B cell (primary cell): ENCODE data around the gene ZNF429. TPM values are rescaled to one million over a fixed set of nuclear protein-coding genes. Genes with fewer than 3 reads are reported as not detected.
A peak's percentile ranks its signal among the peaks of the same experiment; 100 is the strongest.

Experiments used
- ATAC-seq: fragments of 200-7000 bp; cut with Tn5 transposase; one replicate; pipeline ENCODE4 v1.10.0; 2021; ENCODE audit warnings: low read depth, mild to moderate bottlenecking, moderate number of reproducible peaks, moderate library complexity
- CTCF ChIA-PET: fragments of 350-600 bp; sonication (Branson Sonifier 250); formaldehyde crosslinking; loops from one replicate; lab custom pipeline; 2021; ENCODE audit warnings: antibody characterized with exemption, inconsistent platforms; lab: Charles Lee
- POLR2A ChIA-PET: fragments of 350-600 bp; sonication (Branson Sonifier 250); formaldehyde crosslinking; loops from one replicate; lab custom pipeline; 2021; ENCODE audit warnings: antibody characterized with exemption; lab: Charles Lee
- DNase-seq: peaks from one replicate; pipeline ENCODE4 v3.0.0; 2013
- H2AFZ ChIP-seq: 2 replicates; pipeline ENCODE4 v1.6.1; 2012; ENCODE audit warnings: mild to moderate bottlenecking, low read depth, low read length; ENCODE audit not compliant: insufficient read depth, poor library complexity, severe bottlenecking
- H3K27ac ChIP-seq, 2 donors: 1 replicate in 1 of 2; 2 replicates in 1 of 2; pipeline ENCODE4 v1.5.1; 2012 to 2013; ENCODE audit warnings: low read length in 2 of 2, mild to moderate bottlenecking in 2 of 2, moderate library complexity in 1 of 2
- H3K27me3 ChIP-seq, 4 experiments: fragments of 200-600 bp in 1 of 4; sonication (generic) in 1 of 4; replicated peaks in 1 of 4; 1 replicate in 2 of 4; 2 replicates in 2 of 4; pipeline versions ENCODE4 v1.6.1 to v1.7.0; 2013 to 2016; ENCODE audit warnings: low read length in 3 of 4, mild to moderate bottlenecking in 2 of 4, mixed read lengths in 1 of 4, moderate library complexity in 1 of 4; ENCODE audit not compliant: insufficient read depth in 4 of 4, control insufficient read depth in 3 of 4; ENCODE audit errors: control extremely low read depth in 1 of 4
- H3K36me3 ChIP-seq, 2 experiments: replicated peaks in 1 of 2; 1 replicate in 1 of 2; 2 replicates in 1 of 2; pipeline versions ENCODE4 v1.6.1 to v1.7.1; 2013; ENCODE audit warnings: low read length in 1 of 2; ENCODE audit not compliant: insufficient read depth in 2 of 2, control insufficient read depth in 1 of 2; ENCODE audit errors: control extremely low read depth in 1 of 2, extremely low read depth in 1 of 2
- H3K4me1 ChIP-seq, 2 donors: fragments of 200-600 bp in 1 of 2; sonication (generic) in 1 of 2; 1 replicate in 1 of 2; 2 replicates in 1 of 2; pipeline versions ENCODE4 v1.5.1 to v1.6.1; 2013 to 2017; ENCODE audit warnings: low read length in 2 of 2; ENCODE audit not compliant: control insufficient read depth in 2 of 2, insufficient read depth in 2 of 2
- H3K4me2 ChIP-seq: replicated peaks from 2 replicates; pipeline ENCODE3; 2012; ENCODE audit warnings: mild to moderate bottlenecking, low read depth, low read length; ENCODE audit not compliant: poor library complexity, severe bottlenecking
- H3K4me3 ChIP-seq, 5 experiments: fragments of 200-600 bp in 1 of 5; sonication (generic) in 1 of 5; 1 replicate in 3 of 5; 2 replicates in 2 of 5; pipeline versions ENCODE4 v1.5.1 to v1.7.0; 2011 to 2016; ENCODE audit warnings: low read length in 4 of 5, mild to moderate bottlenecking in 4 of 5, low read depth in 2 of 5, control low read depth in 1 of 5, moderate library complexity in 1 of 5; ENCODE audit not compliant: insufficient read depth in 1 of 5; ENCODE audit errors: control extremely low read depth in 1 of 5, extremely low read depth in 1 of 5
- H3K79me2 ChIP-seq: fragments of 200-600 bp; sonication (generic); one replicate; pipeline ENCODE4 v1.6.0; 2016; ENCODE audit warnings: low read length; ENCODE audit not compliant: control insufficient read depth, insufficient read depth
- H3K9ac ChIP-seq: fragments of 200-600 bp; sonication (generic); 2 replicates; pipeline ENCODE4 v1.6.1; 2017; ENCODE audit warnings: mild to moderate bottlenecking, low read length, moderate library complexity
- H3K9me3 ChIP-seq, 3 donors: one replicate each; pipeline versions ENCODE4 v1.6.1 to v1.7.1; 2013; ENCODE audit warnings: low read length in 2 of 3; ENCODE audit not compliant: control insufficient read depth in 2 of 3, insufficient read depth in 1 of 3; ENCODE audit errors: control extremely low read depth in 1 of 3
- H4K20me1 ChIP-seq: 2 replicates; pipeline ENCODE4 v1.6.0; 2012; ENCODE audit warnings: mild to moderate bottlenecking, low read length; ENCODE audit not compliant: insufficient read depth, control insufficient read depth, poor library complexity, severe bottlenecking
- H3K27ac Mint-ChIP-seq: one replicate; pipeline ENCODE4 v1.8.0; 2021; ENCODE audit warnings: mixed read lengths
- H3K27me3 Mint-ChIP-seq: one replicate; pipeline ENCODE4 v1.8.0; 2021; ENCODE audit warnings: mixed read lengths
- H3K4me1 Mint-ChIP-seq: one replicate; pipeline ENCODE4 v1.8.0; 2021; ENCODE audit warnings: mixed read lengths
- H3K4me3 Mint-ChIP-seq: one replicate; pipeline ENCODE4 v1.8.0; 2021; ENCODE audit warnings: mixed read lengths
- H3K9me3 Mint-ChIP-seq: one replicate; pipeline ENCODE4 v1.8.0; 2022; ENCODE audit warnings: mixed read lengths; ENCODE audit not compliant: insufficient read depth
- CTCF ChIP-seq: fragments of 200-600 bp; IDR thresholded peaks from one replicate; pipeline ENCODE4 v1.8.0; 2022; ENCODE audit warnings: antibody characterized with exemption, mild to moderate bottlenecking
- EZH2 ChIP-seq: IDR thresholded peaks from 2 replicates; pipeline ENCODE4 v1.6.1; 2012; ENCODE audit warnings: borderline replicate concordance, low read depth, mild to moderate bottlenecking, moderate library complexity, low read length; ENCODE audit not compliant: insufficient read depth, poor library complexity, severe bottlenecking
- WGBS: methylation state at CpG from one replicate; pipeline ENCODE4 v1.1.5; 2013; ENCODE audit warnings: missing lambda C conversion rate; ENCODE audit not compliant: insufficient coverage; 5-methylcytosine and 5-hydroxymethylcytosine counted together
- intact Hi-C: fragments of 100-400 bp; cut with micrococcal nuclease; formaldehyde crosslinking; loops from one replicate; pipeline ENCODE4 v1.10.0; 2022
- polyA plus RNA-seq: library from polyadenylated mRNA; depleted of rRNA; stranded (reverse); fragments of >200 nt; gene quantifications from 2 replicates; pipeline ENCODE4 v1.2.3, GENCODE V29; 2012
- total RNA-seq, 2 donors: library from RNA; stranded (reverse); fragments of 120-200 nt in 1 of 2; gene quantifications; 1 replicate in 1 of 2; 2 replicates in 1 of 2; pipeline versions ENCODE4 v1.2.3 to v1.2.4, GENCODE V29; 2013 to 2022

Gene ZNF429
- total and polyA plus RNA-seq, 2 donors (not counting 1 experiment from before 2014, with no cell fraction given): 15.8 to 23.2 TPM

DNA sequence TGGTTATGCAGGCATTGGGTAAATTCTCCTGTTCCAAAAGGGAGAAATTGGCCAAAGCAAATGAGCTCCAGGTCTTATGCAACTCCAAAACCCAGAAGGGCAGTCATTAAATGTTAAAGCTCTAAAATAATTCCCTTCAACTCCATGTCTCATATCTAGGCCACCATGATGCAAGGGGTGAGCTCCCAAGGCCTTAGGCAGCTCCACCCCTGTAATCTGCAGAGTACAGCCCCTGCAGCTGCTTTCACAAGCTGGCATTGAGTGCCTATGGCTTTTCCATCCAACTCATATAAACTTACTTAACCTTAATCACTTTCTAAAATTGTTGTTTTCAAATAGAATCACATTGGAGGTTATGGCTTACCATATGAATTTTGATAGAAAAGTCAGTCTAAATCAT lies 44.7 kb upstream of the ZNF429 start:
- no peak overlapping the region for H3K4me2 ChIP-seq
- ATAC-seq (no peak), DNase-seq (no peak)
- POLR2A ChIA-PET: no interaction called here
- H3K27me3 ChIP-seq: peaks cover 0 to 12% (median 0%) of the 10 kb centered on the region in 4 experiments
- Mint-ChIP-seq H3K27ac (no peak overlapping the region), H3K9me3 (peaks cover 5% of the 10 kb centered on the region), H3K4me1 (peaks cover 6% of the 10 kb centered on the region), H3K27me3 (no peaks in the 10 kb centered on the region), H3K4me3 (no peak overlapping the region)
- intact Hi-C loops: no loop called here
- TF ChIP-seq CTCF (no peak), EZH2 (no peak)
- CTCF ChIA-PET: no interaction called here
- peaks cover 0 to 61% (median 9%) of the 10 kb centered on the region in 3 donors for H3K9me3 ChIP-seq
- peaks cover 0 to 10% of the 10 kb centered on the region in 2 donors for H3K4me1 ChIP-seq
- H3K79me2 ChIP-seq: no peaks in the 10 kb centered on the region
- no peak overlapping the region for H3K27ac ChIP-seq
- H3K4me3 ChIP-seq: no peak overlapping the region
- H4K20me1 ChIP-seq: no peaks in the 10 kb centered on the region
- no peak overlapping the region for H2AFZ ChIP-seq
- H3K36me3 ChIP-seq: no peaks in the 10 kb centered on the region
- H3K9ac ChIP-seq: no peak overlapping the region

DNA sequence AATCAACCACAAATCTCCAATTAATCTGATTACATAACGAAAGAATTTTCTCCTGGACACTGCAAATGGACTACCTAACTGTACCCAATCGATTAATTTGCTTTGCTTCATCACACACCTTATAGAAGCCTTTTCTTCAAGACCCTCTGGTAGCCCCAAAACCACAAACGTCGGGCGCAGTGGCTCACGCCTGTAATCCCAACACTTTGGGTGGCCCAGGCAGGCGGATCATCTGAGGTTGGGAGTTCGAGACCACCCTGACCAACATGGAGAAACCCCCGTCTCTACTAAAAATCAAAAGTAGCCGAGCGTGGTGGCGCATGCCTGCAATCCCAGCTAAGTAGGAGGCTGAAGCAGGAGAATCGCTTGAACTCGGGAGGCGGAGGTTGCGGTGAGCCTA lies 42.9 kb upstream of the ZNF429 start:
- Mint-ChIP-seq H3K4me1 (peaks cover 6% of the 10 kb centered on the region), H3K4me3 (peak overlapping the region; percentile 13), H3K9me3 (peaks cover 4% of the 10 kb centered on the region), H3K27me3 (no peaks in the 10 kb centered on the region), H3K27ac (no peak overlapping the region)
- intact Hi-C loops: no loop called here
- ChIA-PET CTCF (no interaction called here), POLR2A (no interaction called here)
- no peak overlapping the region for H2AFZ ChIP-seq
- no peak overlapping the region for H3K4me3 ChIP-seq
- H3K36me3 ChIP-seq: no peaks in the 10 kb centered on the region
- ATAC-seq: no peak
- peaks cover 0 to 10% of the 10 kb centered on the region in 2 donors for H3K4me1 ChIP-seq
- H3K4me2 ChIP-seq: no peak overlapping the region
- TF ChIP-seq EZH2: no peak
- no peak for TF ChIP-seq CTCF
- H4K20me1 ChIP-seq: no peaks in the 10 kb centered on the region
- WGBS: 99% methylated on average over 10 of the region's 16 CpGs
- no peak overlapping the region for H3K27ac ChIP-seq
- H3K9ac ChIP-seq: no peak overlapping the region
- peaks cover 0 to 12% (median 0%) of the 10 kb centered on the region in 4 experiments for H3K27me3 ChIP-seq
- no peaks in the 10 kb centered on the region for H3K79me2 ChIP-seq
- H3K9me3 ChIP-seq: peaks cover 0 to 62% (median 6%) of the 10 kb centered on the region in 3 donors
- no peak for DNase-seq
